Measurements from ENCODE around the gene COG6. TPM values are rescaled to one million over a fixed set of nuclear protein-coding genes. Genes with fewer than 3 reads are reported as not detected.

COG6 gene
- total RNA-seq, 4 donors from 2014 or later, result 16.8 to 27.0 (median 22.8) TPM

GRCh38 chr13:39748961-39749360 is 93.5 kb downstream of the COG6 start:
- no peak for TF ChIP-seq CTCF (IDR thresholded peaks at IDR 0.05; ENCODE audit: low read depth)

DNA sequence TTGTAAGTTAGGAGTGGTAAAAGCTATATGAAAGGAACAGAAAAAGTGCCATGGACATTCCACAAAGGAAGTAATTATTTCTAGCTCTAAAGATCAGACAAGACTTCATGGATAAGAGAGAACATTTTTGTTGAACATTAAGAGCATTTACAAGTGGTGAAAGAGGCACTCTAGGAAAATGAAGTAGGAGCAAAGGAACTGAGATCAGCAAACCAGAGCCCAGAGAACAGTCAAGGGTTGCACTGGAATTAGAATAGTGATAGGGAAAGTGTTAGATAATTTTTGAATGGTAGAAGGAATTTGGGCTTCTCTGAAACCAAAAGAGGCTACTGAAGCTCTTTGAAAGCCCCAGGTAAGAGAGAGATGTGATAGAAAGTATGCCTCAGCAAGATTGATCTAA is 94.1 kb downstream of the COG6 start:
- no peak for TF ChIP-seq CTCF (IDR thresholded peaks at IDR 0.05; ENCODE audit: low read depth)

DNA sequence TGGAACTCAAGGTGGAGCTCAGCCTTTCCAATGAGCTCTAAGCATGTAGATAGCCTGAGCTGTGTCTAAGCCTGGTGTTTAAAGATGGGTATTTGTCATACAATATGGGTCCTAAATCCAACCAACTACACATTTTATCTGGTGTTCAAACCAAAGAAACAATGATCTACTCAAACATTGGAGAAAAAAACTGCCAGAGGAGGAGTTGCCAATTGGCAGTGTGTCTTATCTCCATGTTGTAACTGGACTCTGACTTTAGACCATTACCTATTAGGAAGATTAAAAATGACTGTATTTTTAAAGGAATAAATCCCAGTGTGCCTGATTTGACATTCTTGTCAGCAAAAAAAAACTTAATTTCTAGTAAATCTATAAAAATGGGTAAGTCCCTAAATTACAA is 96.3 kb downstream of the COG6 start:
- no peak for TF ChIP-seq CTCF (IDR thresholded peaks at IDR 0.05; ENCODE audit: low read depth)

DNA sequence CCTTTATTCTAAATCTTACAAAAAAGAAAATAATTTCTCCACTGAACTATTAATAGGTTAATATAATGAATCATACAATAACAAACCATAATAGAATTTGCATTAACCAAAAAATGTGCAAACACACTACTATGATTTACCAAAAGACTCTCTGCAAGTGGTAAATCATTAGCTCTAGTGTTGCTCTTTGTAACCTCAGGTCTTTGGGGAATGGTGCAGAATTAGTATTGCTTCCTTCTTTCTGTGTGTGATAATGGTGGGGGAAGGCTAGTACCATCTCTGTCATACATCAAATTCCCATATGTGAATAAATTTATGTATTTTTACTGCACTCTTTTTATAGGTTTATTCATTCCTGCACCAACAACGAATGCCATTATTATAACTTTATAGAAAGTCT is 105.1 kb downstream of the COG6 start:
- no peak for TF ChIP-seq CTCF (IDR thresholded peaks at IDR 0.05; ENCODE audit: low read depth)

GRCh38 chr13:39765801-39766463 is 110.5 kb downstream of the COG6 start:
- no peak for TF ChIP-seq CTCF (IDR thresholded peaks at IDR 0.05; ENCODE audit: low read depth)

- TF ChIP-seq CTCF (IDR thresholded peaks at IDR 0.05; ENCODE audit: low read depth), result no peak
Observed at GRCh38 chr13:39766464-39767158, 111.1 kb downstream of the COG6 start.

- TF ChIP-seq CTCF (IDR thresholded peaks at IDR 0.05; ENCODE audit: low read depth), result no peak
Observed at GRCh38 chr13:39767791-39768517, 112.5 kb downstream of the COG6 start.
